ENCODE measurements around the gene PPP1R14B.
A peak's percentile ranks its signal among the peaks of the same experiment; 100 is the strongest.

PPP1R14B gene

GRCh38 chr11:64239662-64240434 is 6.9 kb downstream of the PPP1R14B start:
- H3K27me3 ChIP-seq (ENCODE audit: control insufficient read depth in 5 of 5, insufficient read depth in 4 of 5, low read length in 5 of 5): peaks cover 0 to 7% (median 0%) of the 10 kb centered on the region in 5 donors
- H3K27ac ChIP-seq (ENCODE audit: low read depth, low read length): peak overlapping the region; percentile 99
- H3K9me3 ChIP-seq (ENCODE audit: control insufficient read depth in 5 of 5, low read length in 5 of 5): no peaks in the 10 kb centered on the region
- H3K9ac ChIP-seq (ENCODE audit: low read length in 5 of 5): peak overlapping the region; percentile 72 to 95 (median 90)
- peaks cover 0 to 42% (median 34%) of the 10 kb centered on the region in 5 donors for H3K36me3 ChIP-seq (ENCODE audit: control insufficient read depth in 5 of 5, insufficient read depth in 5 of 5, low read length in 5 of 5)
- H3K4me1 ChIP-seq (ENCODE audit: control insufficient read depth in 5 of 5, insufficient read depth in 5 of 5, low read length in 5 of 5): peaks cover 12 to 61% (median 40%) of the 10 kb centered on the region in 5 donors
- H3K4me3 ChIP-seq (ENCODE audit: low read depth in 1 of 5, low read length in 5 of 5): peak overlapping the region; percentile 42 to 84 (median 79)

- Histone ChIP-seq H3K9me3 (ENCODE audit: control insufficient read depth in 5 of 5, low read length in 5 of 5) (no peaks in the 10 kb centered on the region), H3K27me3 (ENCODE audit: control insufficient read depth in 5 of 5, insufficient read depth in 4 of 5, low read length in 5 of 5) (peaks cover 0 to 7% (median 0%) of the 10 kb centered on the region in 5 donors), H3K36me3 (ENCODE audit: control insufficient read depth in 5 of 5, insufficient read depth in 5 of 5, low read length in 5 of 5) (peaks cover 0 to 39% (median 31%) of the 10 kb centered on the region in 5 donors), H3K27ac (ENCODE audit: low read depth, low read length) (peak overlapping the region; percentile 54), H3K4me1 (ENCODE audit: control insufficient read depth in 5 of 5, insufficient read depth in 5 of 5, low read length in 5 of 5) (peaks cover 12 to 56% (median 42%) of the 10 kb centered on the region in 5 donors), H3K9ac (ENCODE audit: low read length in 5 of 5) (no peak overlapping the region), H3K4me3 (ENCODE audit: low read depth in 1 of 5, low read length in 5 of 5) (no peak overlapping the region)
Measured at GRCh38 chr11:64238999-64239398, 7.7 kb downstream of the PPP1R14B start.

DNA sequence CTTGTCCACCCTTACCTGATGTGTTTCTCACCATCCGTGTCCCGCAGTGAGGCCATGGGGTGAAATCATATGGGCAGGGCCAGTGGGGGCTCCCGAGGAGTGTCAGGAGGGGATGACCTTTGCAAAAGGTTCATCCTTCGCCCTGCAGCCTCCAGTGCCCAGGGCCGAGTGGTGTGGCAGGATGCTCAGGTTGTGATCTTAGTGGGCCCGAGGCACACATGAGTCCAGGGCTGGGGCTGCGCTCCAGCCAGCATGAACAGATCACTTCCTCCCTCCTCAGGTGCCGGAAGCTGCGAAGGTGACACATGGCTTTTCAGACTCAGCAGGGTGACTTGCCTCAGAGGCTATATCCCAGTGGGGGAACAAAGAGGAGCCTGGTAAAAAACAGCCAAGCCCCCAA is 8.7 kb downstream of the PPP1R14B start:
- peaks cover 13 to 55% (median 45%) of the 10 kb centered on the region in 5 donors for H3K4me1 ChIP-seq (ENCODE audit: control insufficient read depth in 5 of 5, insufficient read depth in 5 of 5, low read length in 5 of 5)
- H3K27me3 ChIP-seq (ENCODE audit: control insufficient read depth in 5 of 5, insufficient read depth in 4 of 5, low read length in 5 of 5): peaks cover 0 to 7% (median 0%) of the 10 kb centered on the region in 5 donors
- H3K27ac ChIP-seq (ENCODE audit: low read depth, low read length): no peak overlapping the region
- no peaks in the 10 kb centered on the region for H3K9me3 ChIP-seq (ENCODE audit: control insufficient read depth in 5 of 5, low read length in 5 of 5)
- H3K4me3 ChIP-seq (ENCODE audit: low read depth in 1 of 5, low read length in 5 of 5): no peak overlapping the region
- peaks cover 0 to 29% (median 24%) of the 10 kb centered on the region in 5 donors for H3K36me3 ChIP-seq (ENCODE audit: control insufficient read depth in 5 of 5, insufficient read depth in 5 of 5, low read length in 5 of 5)
- H3K9ac ChIP-seq (ENCODE audit: low read length in 5 of 5): no peak overlapping the region

GRCh38 chr11:64237484-64237951 is 9.2 kb downstream of the PPP1R14B start:
- peaks cover 14 to 55% (median 46%) of the 10 kb centered on the region in 5 donors for H3K4me1 ChIP-seq (ENCODE audit: control insufficient read depth in 5 of 5, insufficient read depth in 5 of 5, low read length in 5 of 5)

GRCh38 chr11:64235437-64236161 is 11.1 kb downstream of the PPP1R14B start:
- peaks cover 0 to 28% (median 23%) of the 10 kb centered on the region in 5 donors for H3K36me3 ChIP-seq (ENCODE audit: control insufficient read depth in 5 of 5, insufficient read depth in 5 of 5, low read length in 5 of 5)
- H3K27ac ChIP-seq (ENCODE audit: low read depth, low read length): peak overlapping the region; percentile 69
- peaks cover 12 to 54% (median 46%) of the 10 kb centered on the region in 5 donors for H3K4me1 ChIP-seq (ENCODE audit: control insufficient read depth in 5 of 5, insufficient read depth in 5 of 5, low read length in 5 of 5)
- H3K4me3 ChIP-seq (ENCODE audit: low read depth in 1 of 5, low read length in 5 of 5): peak overlapping the region; percentile 62 to 89 (median 76)
- no peaks in the 10 kb centered on the region for H3K9me3 ChIP-seq (ENCODE audit: control insufficient read depth in 5 of 5, low read length in 5 of 5)
- H3K9ac ChIP-seq (ENCODE audit: low read length in 5 of 5): peak overlapping the region in 4 of 5 donors; percentile 34 to 80 (median 60)
- H3K27me3 ChIP-seq (ENCODE audit: control insufficient read depth in 5 of 5, insufficient read depth in 4 of 5, low read length in 5 of 5): peaks cover 0 to 2% (median 0%) of the 10 kb centered on the region in 5 donors

More at GRCh38 chr11:64237484-64237951, 9.2 kb downstream of the PPP1R14B start:
- Histone ChIP-seq H3K36me3 (ENCODE audit: control insufficient read depth in 5 of 5, insufficient read depth in 5 of 5, low read length in 5 of 5) (peaks cover 0 to 28% (median 23%) of the 10 kb centered on the region in 5 donors), H3K27me3 (ENCODE audit: control insufficient read depth in 5 of 5, insufficient read depth in 4 of 5, low read length in 5 of 5) (peaks cover 0 to 7% (median 0%) of the 10 kb centered on the region in 5 donors), H3K27ac (ENCODE audit: low read depth, low read length) (no peak overlapping the region), H3K9me3 (ENCODE audit: control insufficient read depth in 5 of 5, low read length in 5 of 5) (no peaks in the 10 kb centered on the region), H3K9ac (ENCODE audit: low read length in 5 of 5) (no peak overlapping the region), H3K4me3 (ENCODE audit: low read depth in 1 of 5, low read length in 5 of 5) (no peak overlapping the region)

DNA sequence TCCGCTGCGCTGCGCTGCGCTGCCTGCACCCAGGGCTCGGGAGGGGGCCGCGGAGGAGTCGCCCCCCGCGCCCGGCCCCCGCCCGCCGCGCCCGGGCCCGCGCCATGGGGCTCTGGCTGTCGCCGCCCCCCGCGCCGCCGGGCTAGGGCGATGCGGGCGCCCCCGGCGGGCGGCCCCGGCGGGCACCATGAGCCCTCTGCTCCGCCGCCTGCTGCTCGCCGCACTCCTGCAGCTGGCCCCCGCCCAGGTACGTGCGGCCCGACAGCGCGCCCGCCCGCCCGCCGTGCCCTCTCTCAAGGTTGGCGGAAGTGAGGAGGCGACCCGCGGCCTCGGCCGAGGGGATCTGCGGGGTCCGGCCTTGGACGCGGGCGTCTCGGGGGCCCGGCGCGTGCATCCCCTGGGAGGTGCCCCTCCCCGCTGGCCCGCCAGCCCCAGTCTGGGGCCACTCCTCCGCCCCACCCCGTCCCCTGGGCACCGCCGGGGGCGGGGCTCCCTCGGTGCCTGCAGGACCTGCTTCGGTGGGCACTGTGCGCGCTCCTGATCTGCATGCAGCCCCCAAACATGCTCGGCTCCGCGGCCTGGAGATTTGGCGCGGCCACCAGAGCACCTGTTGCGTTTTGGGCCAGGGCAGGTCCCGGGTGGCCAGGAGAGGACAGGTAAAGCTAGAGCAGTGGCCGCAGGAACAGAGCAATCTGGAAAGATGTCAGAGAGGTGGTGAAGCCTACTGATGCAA is 11.9 kb downstream of the PPP1R14B start:
- Histone ChIP-seq H3K36me3 (ENCODE audit: control insufficient read depth in 5 of 5, insufficient read depth in 5 of 5, low read length in 5 of 5) (peaks cover 0 to 28% (median 23%) of the 10 kb centered on the region in 5 donors), H3K4me3 (ENCODE audit: low read depth in 1 of 5, low read length in 5 of 5) (peak overlapping the region; percentile 62 to 89 (median 76)), H3K9me3 (ENCODE audit: control insufficient read depth in 5 of 5, low read length in 5 of 5) (no peaks in the 10 kb centered on the region), H3K27ac (ENCODE audit: low read depth, low read length) (peak overlapping the region; percentile 69), H3K27me3 (ENCODE audit: control insufficient read depth in 5 of 5, insufficient read depth in 4 of 5, low read length in 5 of 5) (no peaks in the 10 kb centered on the region), H3K9ac (ENCODE audit: low read length in 5 of 5) (peak overlapping the region in 4 of 5 donors; percentile 34 to 80 (median 60)), H3K4me1 (ENCODE audit: control insufficient read depth in 5 of 5, insufficient read depth in 5 of 5, low read length in 5 of 5) (peaks cover 8 to 54% (median 42%) of the 10 kb centered on the region in 5 donors)

DNA sequence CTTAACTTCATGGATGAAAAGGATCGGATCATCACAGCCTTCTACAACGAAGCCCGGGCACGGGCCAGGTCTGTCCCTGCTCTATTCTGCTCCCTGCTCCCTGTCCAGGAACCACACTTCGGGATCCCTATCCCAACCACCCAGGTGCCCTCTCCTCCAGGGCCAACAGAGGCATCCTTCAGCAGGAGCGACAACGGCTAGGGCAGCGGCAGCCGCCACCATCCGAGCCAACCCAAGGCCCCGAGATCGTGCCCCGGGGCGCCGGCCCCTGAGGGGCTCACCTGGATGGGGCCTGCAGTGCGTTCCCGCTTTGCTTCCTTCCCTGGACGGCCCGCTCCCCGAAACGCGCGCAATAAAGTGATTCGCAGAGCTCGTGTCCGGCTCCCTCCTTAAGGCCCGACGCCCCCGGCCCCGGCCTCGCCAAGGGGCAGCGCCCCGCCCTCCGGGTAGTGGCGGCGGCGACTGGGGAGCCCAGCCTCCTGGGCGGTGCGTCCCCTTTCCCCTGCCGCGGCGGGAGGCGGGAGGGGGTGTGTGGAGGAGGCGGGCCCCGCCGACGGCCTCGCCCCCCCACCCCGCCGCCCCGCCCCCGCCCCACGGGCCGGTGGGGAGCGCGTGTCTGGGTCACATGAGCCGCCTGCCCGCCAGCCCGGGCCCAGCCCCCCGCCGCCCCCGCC is 12.7 kb downstream of the PPP1R14B start, which contains the start of gene VEGFB:
Gene VEGFB, plus strand, starts transcription at position 672 of the 674 bp plus-strand sequence. CDS start 250 bp downstream, outside the sequence.
- H3K4me1 ChIP-seq (ENCODE audit: control insufficient read depth in 5 of 5, insufficient read depth in 5 of 5, low read length in 5 of 5): peaks cover 8 to 58% (median 48%) of the 10 kb centered on the region in 5 donors
- no peaks in the 10 kb centered on the region for H3K9me3 ChIP-seq (ENCODE audit: control insufficient read depth in 5 of 5, low read length in 5 of 5)
- peak within 1 kb of the TSS; percentile 65 to 89 (median 76) for H3K4me3 ChIP-seq (ENCODE audit: low read depth in 1 of 5, low read length in 5 of 5)
- peak within 1 kb of the TSS in 4 of 5 donors; percentile 53 to 80 (median 72) for H3K9ac ChIP-seq (ENCODE audit: low read length in 5 of 5)
- H3K36me3 ChIP-seq (ENCODE audit: control insufficient read depth in 5 of 5, insufficient read depth in 5 of 5, low read length in 5 of 5): peaks cover 0 to 27% (median 21%) of the 10 kb centered on the region in 5 donors
- peak within 1 kb of the TSS; percentile 69 for H3K27ac ChIP-seq (ENCODE audit: low read depth, low read length)
- H3K27me3 ChIP-seq (ENCODE audit: control insufficient read depth in 5 of 5, insufficient read depth in 4 of 5, low read length in 5 of 5): no peaks in the 10 kb centered on the region

- Histone ChIP-seq H3K4me1 (ENCODE audit: control insufficient read depth in 5 of 5, insufficient read depth in 5 of 5, low read length in 5 of 5) (peaks cover 8 to 58% (median 48%) of the 10 kb centered on the region in 5 donors), H3K36me3 (ENCODE audit: control insufficient read depth in 5 of 5, insufficient read depth in 5 of 5, low read length in 5 of 5) (peaks cover 0 to 16% (median 10%) of the 10 kb centered on the region in 5 donors), H3K27ac (ENCODE audit: low read depth, low read length) (no peak overlapping the region), H3K4me3 (ENCODE audit: low read depth in 1 of 5, low read length in 5 of 5) (no peak overlapping the region), H3K27me3 (ENCODE audit: control insufficient read depth in 5 of 5, insufficient read depth in 4 of 5, low read length in 5 of 5) (no peaks in the 10 kb centered on the region), H3K9ac (ENCODE audit: low read length in 5 of 5) (peak overlapping the region in 1 of 5 donors; percentile 62), H3K9me3 (ENCODE audit: control insufficient read depth in 5 of 5, low read length in 5 of 5) (no peaks in the 10 kb centered on the region)
Measured at GRCh38 chr11:64232967-64233315, 13.8 kb downstream of the PPP1R14B start.

Measured in subcutaneous abdominal adipose tissue (tissue), 5 donors.